GM18867 (cell line): Measurements from ENCODE around the gene CTNNA3.
"Not testable (repeated sequence)": the region's sequence is repeated elsewhere in the genome, so short reads cannot be mapped to it uniquely, and the experiment has no call there.

Experiments
- ATAC-seq: cut with Tn5 transposase; IDR thresholded peaks from one replicate; pipeline ENCODE4 v1.9.1; 2021; ENCODE audit warnings: mild to moderate bottlenecking, moderate library complexity; ENCODE audit not compliant: unreplicated experiment

CTNNA3 gene

GRCh38 chr10:67259319-67259929, 436.6 kb downstream of the CTNNA3 start:
- no peak for ATAC-seq

GRCh38 chr10:67257427-67258144, 438.4 kb downstream of the CTNNA3 start:
- ATAC-seq, result no peak

GRCh38 chr10:67257018-67257417, 439.0 kb downstream of the CTNNA3 start:
- no peak for ATAC-seq

- no peak for ATAC-seq
These were observed 445.3 kb downstream of the CTNNA3 start for GRCh38 chr10:67250686-67251085.

GRCh38 chr10:67246066-67246555, 449.9 kb downstream of the CTNNA3 start:
- no peak for ATAC-seq

GRCh38 chr10:67242528-67242927, 453.5 kb downstream of the CTNNA3 start:
- ATAC-seq, result no peak

GRCh38 chr10:67241451-67241850, 454.5 kb downstream of the CTNNA3 start:
- no peak for ATAC-seq

- ATAC-seq, result no peak
These were observed 456.0 kb downstream of the CTNNA3 start for GRCh38 chr10:67239864-67240497.

- ATAC-seq, result not testable (repeated sequence)
These were observed 465.1 kb downstream of the CTNNA3 start for GRCh38 chr10:67230680-67231500.

- no peak for ATAC-seq
These were observed 470.8 kb downstream of the CTNNA3 start for GRCh38 chr10:67225226-67225625.

GRCh38 chr10:67224553-67224952, 471.4 kb downstream of the CTNNA3 start:
- no peak for ATAC-seq

GRCh38 chr10:67222934-67223333, 473.1 kb downstream of the CTNNA3 start:
- no peak for ATAC-seq

GRCh38 chr10:67221939-67222494, 474.0 kb downstream of the CTNNA3 start:
- ATAC-seq, result no peak

- no peak for ATAC-seq
These were observed 484.3 kb downstream of the CTNNA3 start for GRCh38 chr10:67211680-67212079.

- ATAC-seq, result not testable (repeated sequence)
These were observed 488.1 kb downstream of the CTNNA3 start for GRCh38 chr10:67207923-67208322.

GRCh38 chr10:67200913-67201564, 495.0 kb downstream of the CTNNA3 start:
- no peak for ATAC-seq

GRCh38 chr10:67175354-67175753, 520.6 kb downstream of the CTNNA3 start:
- no peak for ATAC-seq

GRCh38 chr10:67173787-67174186, 522.2 kb downstream of the CTNNA3 start:
- no peak for ATAC-seq

- ATAC-seq, result no peak
These were observed 524.0 kb downstream of the CTNNA3 start for GRCh38 chr10:67171970-67172369.

- ATAC-seq, result no peak
These were observed 539.8 kb downstream of the CTNNA3 start for GRCh38 chr10:67156239-67156638.
